Measurements from ENCODE around the gene ICAM4. TPM values are rescaled to one million over a fixed set of nuclear protein-coding genes. Genes with fewer than 3 reads are reported as not detected.

The ICAM4 gene
- total RNA-seq, 1 experiment from 2014 or later: 2.0 TPM

DNA sequence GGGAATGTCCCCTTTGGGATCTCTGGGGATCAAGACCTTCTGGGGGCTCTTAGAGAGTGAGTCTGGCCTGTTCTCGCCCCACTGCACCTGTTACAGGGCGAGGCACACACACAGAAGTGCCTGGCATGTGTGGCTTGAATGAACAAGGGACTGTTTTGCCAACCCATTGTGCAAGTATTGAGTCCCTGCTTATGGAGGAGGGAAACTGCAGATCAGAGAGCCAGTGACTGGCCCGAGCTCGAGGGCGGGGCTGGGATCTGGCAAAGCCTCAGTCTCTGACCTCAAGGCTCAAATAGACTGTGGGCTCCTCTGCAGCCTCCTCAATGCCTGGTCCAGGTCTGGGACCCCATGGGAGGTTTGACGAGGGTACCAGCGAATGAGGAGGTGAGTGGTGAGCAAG lies 41.0 kb downstream of the ICAM4 start:
- DNase-seq (ENCODE audit: low spot score) (no peak), ATAC-seq (no peak)
- POLR2A ChIA-PET: no interaction called here
- H3K9me3 Mint-ChIP-seq: no peaks in the 10 kb centered on the region
- peaks cover 8% of the 10 kb centered on the region for H3K4me1 Mint-ChIP-seq
- no peak overlapping the region for H3K27ac Mint-ChIP-seq
- TF ChIP-seq GTF2I (CRISPR knock-in tag; conservative IDR thresholded peaks at IDR 0.05) (no peak), MXD4 (CRISPR knock-in tag; IDR thresholded peaks at IDR 0.05; ENCODE audit: borderline replicate concordance) (no peak), ELF4 (CRISPR knock-in tag; IDR thresholded peaks at IDR 0.05; ENCODE audit: low read depth) (no peak), NFATC4 (CRISPR knock-in tag; IDR thresholded peaks at IDR 0.05) (no peak), SP1 (CRISPR knock-in tag; conservative IDR thresholded peaks at IDR 0.05) (no peak), NR3C1 (CRISPR knock-in tag; conservative IDR thresholded peaks at IDR 0.05; ENCODE audit: low read depth) (no peak), ZNF423 (CRISPR knock-in tag; IDR thresholded peaks at IDR 0.05) (no peak), ATF1 (CRISPR knock-in tag; IDR thresholded peaks at IDR 0.05) (no peak), FOXP1 (CRISPR knock-in tag; IDR thresholded peaks at IDR 0.05; ENCODE audit: borderline replicate concordance) (no peak), JAZF1 (CRISPR knock-in tag; IDR thresholded peaks at IDR 0.05) (no peak), RORB (CRISPR knock-in tag; IDR thresholded peaks at IDR 0.05) (no peak), ZNF396 (CRISPR knock-in tag; IDR thresholded peaks at IDR 0.05; ENCODE audit: borderline replicate concordance) (no peak)
- TF ChIP-seq, protein P1, sequence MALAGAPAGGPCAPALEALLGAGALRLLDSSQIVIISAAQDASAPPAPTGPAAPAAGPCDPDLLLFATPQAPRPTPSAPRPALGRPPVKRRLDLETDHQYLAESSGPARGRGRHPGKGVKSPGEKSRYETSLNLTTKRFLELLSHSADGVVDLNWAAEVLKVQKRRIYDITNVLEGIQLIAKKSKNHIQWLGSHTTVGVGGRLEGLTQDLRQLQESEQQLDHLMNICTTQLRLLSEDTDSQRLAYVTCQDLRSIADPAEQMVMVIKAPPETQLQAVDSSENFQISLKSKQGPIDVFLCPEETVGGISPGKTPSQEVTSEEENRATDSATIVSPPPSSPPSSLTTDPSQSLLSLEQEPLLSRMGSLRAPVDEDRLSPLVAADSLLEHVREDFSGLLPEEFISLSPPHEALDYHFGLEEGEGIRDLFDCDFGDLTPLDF (CRISPR knock-in tag; IDR thresholded peaks at IDR 0.05): no peak
- TF ChIP-seq, protein P2, sequence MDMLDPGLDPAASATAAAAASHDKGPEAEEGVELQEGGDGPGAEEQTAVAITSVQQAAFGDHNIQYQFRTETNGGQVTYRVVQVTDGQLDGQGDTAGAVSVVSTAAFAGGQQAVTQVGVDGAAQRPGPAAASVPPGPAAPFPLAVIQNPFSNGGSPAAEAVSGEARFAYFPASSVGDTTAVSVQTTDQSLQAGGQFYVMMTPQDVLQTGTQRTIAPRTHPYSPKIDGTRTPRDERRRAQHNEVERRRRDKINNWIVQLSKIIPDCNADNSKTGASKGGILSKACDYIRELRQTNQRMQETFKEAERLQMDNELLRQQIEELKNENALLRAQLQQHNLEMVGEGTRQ (CRISPR knock-in tag; IDR thresholded peaks at IDR 0.05): no peak
- TF ChIP-seq, protein P3, sequence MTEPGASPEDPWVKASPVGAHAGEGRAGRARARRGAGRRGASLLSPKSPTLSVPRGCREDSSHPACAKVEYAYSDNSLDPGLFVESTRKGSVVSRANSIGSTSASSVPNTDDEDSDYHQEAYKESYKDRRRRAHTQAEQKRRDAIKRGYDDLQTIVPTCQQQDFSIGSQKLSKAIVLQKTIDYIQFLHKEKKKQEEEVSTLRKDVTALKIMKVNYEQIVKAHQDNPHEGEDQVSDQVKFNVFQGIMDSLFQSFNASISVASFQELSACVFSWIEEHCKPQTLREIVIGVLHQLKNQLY (CRISPR knock-in tag; IDR thresholded peaks at IDR 0.05): no peak
- TF ChIP-seq, protein P4, sequence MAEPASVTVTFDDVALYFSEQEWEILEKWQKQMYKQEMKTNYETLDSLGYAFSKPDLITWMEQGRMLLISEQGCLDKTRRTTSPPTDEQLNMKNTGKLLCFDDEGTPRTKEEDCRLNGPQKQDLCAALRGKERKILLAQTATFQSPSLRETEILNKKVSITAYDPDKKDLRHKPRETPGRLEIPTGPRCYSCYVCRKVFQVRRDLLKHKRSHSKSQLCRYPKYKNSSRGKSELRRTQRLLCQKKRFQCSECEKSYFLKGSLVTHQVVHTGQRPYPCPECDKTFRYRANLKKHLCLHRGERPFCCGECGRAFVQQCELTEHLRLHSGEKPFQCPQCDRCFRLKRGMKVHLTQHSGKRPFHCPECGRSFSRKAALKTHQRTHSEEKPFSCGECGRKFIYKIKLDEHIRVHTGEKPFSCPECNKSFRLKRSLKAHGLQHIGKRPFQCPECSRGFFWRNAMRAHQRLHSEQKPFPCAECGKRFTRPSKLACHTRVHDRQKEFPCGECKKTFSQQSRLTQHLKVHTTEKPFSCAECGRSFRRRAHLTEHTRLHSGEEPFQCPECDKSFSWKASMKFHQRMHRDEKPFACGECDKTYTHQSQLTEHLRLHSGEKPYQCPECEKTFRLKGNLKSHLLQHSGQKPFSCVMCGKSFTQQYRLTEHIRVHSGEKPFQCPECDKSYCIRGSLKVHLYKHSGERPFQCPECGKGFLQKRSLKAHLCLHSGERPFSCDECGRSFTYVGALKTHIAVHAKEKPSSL (CRISPR knock-in tag; conservative IDR thresholded peaks at IDR 0.05): no peak
- TF ChIP-seq, protein P5, sequence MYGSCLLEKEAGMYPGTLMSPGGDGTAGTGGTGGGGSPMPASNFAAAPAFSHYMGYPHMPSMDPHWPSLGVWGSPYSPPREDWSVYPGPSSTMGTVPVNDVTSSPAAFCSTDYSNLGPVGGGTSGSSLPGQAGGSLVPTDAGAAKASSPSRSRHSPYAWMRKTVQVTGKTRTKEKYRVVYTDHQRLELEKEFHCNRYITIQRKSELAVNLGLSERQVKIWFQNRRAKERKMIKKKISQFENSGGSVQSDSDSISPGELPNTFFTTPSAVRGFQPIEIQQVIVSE (CRISPR knock-in tag; IDR thresholded peaks at IDR 0.05; ENCODE audit: borderline replicate concordance): no peak
- TF ChIP-seq, protein P6, sequence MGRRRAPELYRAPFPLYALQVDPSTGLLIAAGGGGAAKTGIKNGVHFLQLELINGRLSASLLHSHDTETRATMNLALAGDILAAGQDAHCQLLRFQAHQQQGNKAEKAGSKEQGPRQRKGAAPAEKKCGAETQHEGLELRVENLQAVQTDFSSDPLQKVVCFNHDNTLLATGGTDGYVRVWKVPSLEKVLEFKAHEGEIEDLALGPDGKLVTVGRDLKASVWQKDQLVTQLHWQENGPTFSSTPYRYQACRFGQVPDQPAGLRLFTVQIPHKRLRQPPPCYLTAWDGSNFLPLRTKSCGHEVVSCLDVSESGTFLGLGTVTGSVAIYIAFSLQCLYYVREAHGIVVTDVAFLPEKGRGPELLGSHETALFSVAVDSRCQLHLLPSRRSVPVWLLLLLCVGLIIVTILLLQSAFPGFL (CRISPR knock-in tag; IDR thresholded peaks at IDR 0.05; ENCODE audit: borderline replicate concordance): no peak
- TF ChIP-seq, protein P7, sequence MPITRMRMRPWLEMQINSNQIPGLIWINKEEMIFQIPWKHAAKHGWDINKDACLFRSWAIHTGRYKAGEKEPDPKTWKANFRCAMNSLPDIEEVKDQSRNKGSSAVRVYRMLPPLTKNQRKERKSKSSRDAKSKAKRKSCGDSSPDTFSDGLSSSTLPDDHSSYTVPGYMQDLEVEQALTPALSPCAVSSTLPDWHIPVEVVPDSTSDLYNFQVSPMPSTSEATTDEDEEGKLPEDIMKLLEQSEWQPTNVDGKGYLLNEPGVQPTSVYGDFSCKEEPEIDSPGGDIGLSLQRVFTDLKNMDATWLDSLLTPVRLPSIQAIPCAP (CRISPR knock-in tag; IDR thresholded peaks at IDR 0.05): no peak
- H3K36me3 Mint-ChIP-seq: peaks cover 37% of the 10 kb centered on the region
- H3K4me3 Mint-ChIP-seq: no peak overlapping the region
- CTCF ChIA-PET: no interaction called here
- H3K27me3 Mint-ChIP-seq (ENCODE audit: low read depth): no peaks in the 10 kb centered on the region
